Lower lobe of right lung (tissue), 2 donors: ENCODE data around the gene RFX3. TPM values are rescaled to one million over a fixed set of nuclear protein-coding genes. Genes with fewer than 3 reads are reported as not detected.

ENCODE experiments used
- ATAC-seq, 2 donors: fragments of 200-7000 bp; cut with Tn5 transposase; one replicate each; pipeline ENCODE4 v1.9.1; 2020 to 2022; ENCODE audit warnings: mild to moderate bottlenecking in 2 of 2, moderate library complexity in 2 of 2
- DNase-seq: peaks from one replicate; pipeline ENCODE4 v3.0.0-alpha.2; 2020
- H3K27ac ChIP-seq: fragments of 200-600 bp; one replicate; pipeline ENCODE4 v1.8.0; 2022
- H3K27me3 ChIP-seq: fragments of 200-600 bp; one replicate; pipeline ENCODE4 v1.8.0; 2022; ENCODE audit warnings: low read depth
- H3K36me3 ChIP-seq: fragments of 200-600 bp; one replicate; pipeline ENCODE4 v1.8.0; 2022; ENCODE audit warnings: mild to moderate bottlenecking
- H3K4me1 ChIP-seq: fragments of 200-600 bp; one replicate; pipeline ENCODE4 v1.8.0; 2022
- H3K4me3 ChIP-seq: fragments of 200-600 bp; one replicate; pipeline ENCODE4 v1.8.0; 2022; ENCODE audit warnings: mild to moderate bottlenecking
- H3K9me3 ChIP-seq: fragments of 200-600 bp; one replicate; pipeline ENCODE4 v1.8.0; 2022
- CTCF ChIP-seq: fragments of 200-600 bp; IDR thresholded peaks from one replicate; pipeline ENCODE4 v1.8.0; 2022; ENCODE audit warnings: antibody characterized with exemption, mild to moderate bottlenecking
- intact Hi-C: fragments of 100-400 bp; cut with DNase I; formaldehyde crosslinking; loops from one replicate; pipeline ENCODE4 v1.11.0; 2022
- total RNA-seq: library from RNA; stranded (reverse); fragmentation: NEBNext Ultra II Directional; extraction: Animal tissue kit (Norgen Biotek cat#: 25700); gene quantifications from one replicate; pipeline ENCODE4 v1.2.1, GENCODE V29; 2021
- donor health status: DM: no; HTN: yes; CAD: no; lungs with severe emphysema.

The RFX3 gene
- total RNA-seq, 1 donor from 2014 or later: 25.4 TPM

- no peak for TF ChIP-seq CTCF
Measured at GRCh38 chr9:3290231-3290840, 235.5 kb downstream of the RFX3 start.

GRCh38 chr9:3288686-3289085, 237.1 kb downstream of the RFX3 start:
- Histone ChIP-seq H3K4me1 (no peaks in the 10 kb centered on the region), H3K27ac (no peak overlapping the region), H3K4me3 (no peak overlapping the region), H3K9me3 (no peaks in the 10 kb centered on the region), H3K36me3 (peaks cover 7% of the 10 kb centered on the region), H3K27me3 (no peaks in the 10 kb centered on the region)
- TF ChIP-seq CTCF: no peak
- DNase-seq: no peak
- ATAC-seq: no peak
- intact Hi-C loops: no loop called here

More at GRCh38 chr9:3290231-3290840, 235.5 kb downstream of the RFX3 start:
- H3K27me3 ChIP-seq: no peaks in the 10 kb centered on the region
- DNase-seq: no peak
- ATAC-seq: no peak
- H3K36me3 ChIP-seq: peaks cover 7% of the 10 kb centered on the region
- H3K9me3 ChIP-seq: no peaks in the 10 kb centered on the region
- intact Hi-C loops: no loop called here
- no peak overlapping the region for H3K27ac ChIP-seq
- H3K4me1 ChIP-seq: no peaks in the 10 kb centered on the region
- no peak overlapping the region for H3K4me3 ChIP-seq

- Histone ChIP-seq H3K27ac (no peak overlapping the region), H3K9me3 (no peaks in the 10 kb centered on the region), H3K36me3 (peaks cover 7% of the 10 kb centered on the region), H3K27me3 (no peaks in the 10 kb centered on the region), H3K4me3 (no peak overlapping the region), H3K4me1 (no peaks in the 10 kb centered on the region)
- no peak for DNase-seq
- no peak for ATAC-seq
- TF ChIP-seq CTCF: no peak
- intact Hi-C loops: no loop called here
Measured at GRCh38 chr9:3285365-3286161, 240.2 kb downstream of the RFX3 start.

GRCh38 chr9:3282365-3282764, 243.4 kb downstream of the RFX3 start:
- no peak for TF ChIP-seq CTCF
- no peak for DNase-seq
- no peaks in the 10 kb centered on the region for H3K4me1 ChIP-seq
- no peak overlapping the region for H3K27ac ChIP-seq
- H3K27me3 ChIP-seq: no peaks in the 10 kb centered on the region
- ATAC-seq: no peak
- H3K4me3 ChIP-seq: no peak overlapping the region
- no peaks in the 10 kb centered on the region for H3K9me3 ChIP-seq
- H3K36me3 ChIP-seq: peaks cover 4% of the 10 kb centered on the region
- intact Hi-C loops: no loop called here

GRCh38 chr9:3281399-3281798, 244.4 kb downstream of the RFX3 start:
- ATAC-seq (no peak), DNase-seq (no peak)
- intact Hi-C loops: no loop called here
- no peak overlapping the region for H3K4me3 ChIP-seq
- no peaks in the 10 kb centered on the region for H3K27me3 ChIP-seq
- no peaks in the 10 kb centered on the region for H3K9me3 ChIP-seq
- H3K4me1 ChIP-seq: no peaks in the 10 kb centered on the region
- H3K36me3 ChIP-seq: no peaks in the 10 kb centered on the region
- no peak overlapping the region for H3K27ac ChIP-seq
- no peak for TF ChIP-seq CTCF
